LHCN-M2 (cell line): ENCODE results near the gene COX7B. TPM values are rescaled to one million over a fixed set of nuclear protein-coding genes. Genes with fewer than 3 reads are reported as not detected.
"Not testable (repeated sequence)": the region's sequence is repeated elsewhere in the genome, so short reads cannot be mapped to it uniquely, and the experiment has no call there.

ENCODE experiments used
- DNase-seq: peaks from one replicate; pipeline ENCODE4 v3.0.0-alpha.2; 2012; ENCODE audit warnings: low read depth
- polyA plus RNA-seq: library from polyadenylated mRNA; unstranded; fragments of >200 nt; gene quantifications from one replicate; pipeline ENCODE4 v1.2.1, GENCODE V29; 2012; ENCODE audit warnings: missing spikeins
- total RNA-seq: library from RNA; depleted of rRNA; stranded (reverse); fragments of >200 nt; gene quantifications from 2 replicates; pipeline ENCODE4 v1.2.3, GENCODE V29; 2014; rRNA removed

Gene COX7B, protein sequence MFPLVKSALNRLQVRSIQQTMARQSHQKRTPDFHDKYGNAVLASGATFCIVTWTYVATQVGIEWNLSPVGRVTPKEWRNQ
- total RNA-seq: 205 and 232 TPM in 2 replicates
- polyA plus RNA-seq: 557 TPM

DNA sequence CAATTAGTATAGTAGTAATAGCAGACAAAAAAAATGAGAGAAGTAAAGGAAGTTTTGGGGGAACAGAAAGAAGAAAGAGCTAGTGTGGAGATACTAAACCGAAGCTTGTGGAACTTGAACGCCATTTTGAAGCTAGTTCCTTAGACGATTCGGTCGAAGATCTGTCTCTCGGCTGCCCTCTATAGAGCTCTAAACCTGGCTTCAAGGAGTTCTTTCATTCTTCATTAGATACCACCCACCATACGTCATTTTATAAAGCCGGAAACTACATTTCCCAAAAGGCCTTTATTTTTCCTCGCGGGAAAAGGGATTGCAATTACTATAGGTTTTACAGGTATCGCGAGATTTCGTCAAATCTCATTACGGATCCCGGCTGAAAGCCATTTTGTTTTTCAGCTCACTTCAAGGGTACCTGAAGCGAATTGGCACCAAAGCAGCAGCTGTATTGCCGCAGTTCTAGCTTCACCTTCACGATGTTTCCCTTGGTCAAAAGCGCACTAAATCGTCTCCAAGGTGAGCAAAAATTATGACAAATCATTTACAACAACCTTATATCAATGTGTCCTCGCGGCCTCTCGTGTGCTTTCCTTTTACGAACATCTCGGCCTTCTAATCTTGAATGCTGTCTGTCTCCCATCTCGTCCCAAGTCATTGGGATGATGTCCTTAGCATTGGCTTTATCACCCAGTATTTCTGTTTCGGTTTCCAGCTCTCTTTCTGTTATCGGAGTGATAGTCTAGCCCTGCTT lies at the start of gene COX7B:
Gene COX7B (plus strand): TSS at position 388 of the 748 bp plus-strand sequence. CDS start 86 bp downstream, at position 474.
- peak; percentile 97 for DNase-seq

DNA sequence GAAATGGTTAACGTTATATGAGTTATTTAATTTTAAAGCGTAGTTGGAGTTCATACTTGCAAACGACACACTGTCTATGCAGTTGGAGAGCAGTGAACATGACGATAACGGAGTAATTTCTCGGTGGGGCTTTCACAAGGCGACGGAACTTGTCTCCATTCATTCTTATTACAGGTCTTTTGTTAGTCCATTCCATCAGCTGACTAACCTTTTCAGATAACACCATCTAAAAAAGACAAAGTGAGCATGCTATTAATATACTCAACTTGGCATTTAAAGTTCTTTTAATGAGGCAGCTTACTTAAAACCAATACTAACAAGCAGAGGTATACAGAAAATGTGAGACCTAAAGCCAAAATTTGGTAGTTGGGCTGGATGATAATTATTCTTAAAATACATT lies 23.9 kb upstream of the COX7B start:
- DNase-seq: no peak

DNA sequence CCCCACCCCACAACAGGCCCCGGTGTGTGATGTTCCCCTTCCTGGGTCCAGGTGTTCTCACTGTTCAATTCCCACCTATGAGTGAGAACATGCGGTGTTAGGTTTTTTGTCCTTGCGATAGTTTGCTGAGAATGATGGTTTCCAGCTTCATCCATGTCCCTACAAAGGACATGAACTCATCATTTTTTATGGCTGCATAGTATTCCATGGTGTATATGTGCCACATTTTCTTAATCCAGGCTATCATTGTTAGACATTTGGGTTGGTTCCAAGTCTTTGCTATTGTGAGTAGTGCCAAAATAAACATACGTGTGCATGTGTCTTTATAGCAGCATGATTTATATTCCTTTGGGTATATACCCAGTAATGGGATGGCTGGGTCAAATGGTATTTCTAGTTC lies 17.9 kb upstream of the COX7B start:
- DNase-seq: not testable (repeated sequence)

DNA sequence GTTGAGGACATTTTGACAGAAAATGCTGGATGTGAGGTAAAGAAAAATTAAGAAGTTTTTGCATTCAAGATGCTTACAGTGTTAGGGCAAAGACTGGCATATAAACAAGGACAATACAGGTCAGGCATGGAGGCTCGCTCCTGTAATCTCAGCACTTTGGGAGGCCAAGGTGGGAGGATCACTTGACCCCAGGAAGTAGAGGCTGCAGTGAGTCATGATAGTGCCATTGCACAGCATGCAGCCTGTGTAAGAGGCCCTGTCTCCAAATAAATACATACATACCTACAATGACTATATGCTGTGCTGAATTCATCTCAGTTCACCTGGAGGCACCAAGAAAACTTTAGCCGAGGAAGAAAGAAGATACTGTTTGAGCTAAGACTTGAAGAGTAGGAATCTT lies 6.4 kb upstream of the COX7B start:
- no peak for DNase-seq

DNA sequence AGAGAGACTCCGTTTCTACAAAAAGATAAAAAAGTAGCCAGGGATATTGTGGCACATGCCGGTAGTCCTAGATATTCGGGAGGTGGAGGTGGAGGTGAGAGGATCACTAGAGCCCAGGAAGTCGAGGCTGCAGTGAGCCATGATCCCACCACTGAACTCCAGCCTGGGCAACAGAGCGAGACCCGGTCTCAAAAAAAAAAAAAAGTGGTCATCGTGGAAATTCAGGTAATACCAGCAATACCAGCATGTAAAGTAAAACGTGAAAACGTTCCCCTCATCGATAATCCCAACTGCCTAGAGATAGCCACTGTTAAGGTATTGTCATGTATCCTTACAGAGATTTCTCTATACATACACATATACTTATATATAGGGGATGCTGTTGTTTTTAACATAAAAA lies 5.6 kb upstream of the COX7B start:
- no peak for DNase-seq

DNA sequence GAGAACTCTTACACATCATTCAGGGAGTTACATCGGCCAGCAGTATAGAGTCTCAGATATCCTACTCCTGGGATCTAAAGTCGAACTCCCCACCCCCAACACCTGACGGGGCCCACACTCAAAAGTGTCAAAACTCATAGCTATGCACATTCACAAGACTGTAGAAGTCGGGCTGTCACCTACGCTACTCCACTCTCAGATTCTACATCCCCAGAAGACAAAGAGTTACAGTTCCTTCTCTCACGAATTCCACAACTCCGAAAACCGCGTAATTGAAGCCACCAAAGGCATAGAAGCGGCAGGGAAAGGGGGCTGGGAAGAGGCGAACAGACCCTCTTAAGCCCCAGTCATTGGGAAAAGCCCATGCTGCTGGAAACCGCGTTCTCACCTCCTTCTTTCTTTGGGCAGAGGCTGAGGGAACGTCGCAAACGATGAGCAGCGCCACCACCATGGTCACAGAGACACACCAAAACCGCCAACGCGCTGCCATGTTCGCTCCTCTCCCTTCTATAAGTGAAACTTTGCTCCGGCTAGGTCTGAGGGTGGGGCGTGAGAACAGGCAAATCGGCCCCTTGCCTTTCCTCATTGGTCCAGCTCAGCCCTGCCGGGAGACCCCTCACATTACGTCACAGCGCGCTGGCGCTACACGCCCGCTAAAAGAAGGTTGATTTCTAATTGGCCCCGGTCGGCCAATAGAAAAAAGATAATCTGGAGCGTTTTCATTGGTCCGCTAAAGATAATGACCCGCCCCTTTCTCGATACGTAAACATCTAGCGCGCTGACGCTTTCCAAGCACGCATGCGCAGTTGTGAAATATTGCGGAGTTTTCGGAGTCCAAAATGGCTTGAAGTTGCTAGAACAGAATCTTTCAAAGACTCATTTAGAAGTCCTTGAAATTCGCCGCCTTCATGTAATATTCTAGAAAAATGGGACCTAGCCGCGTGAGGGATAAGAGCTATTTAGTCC lies 4.1 kb upstream of the COX7B start, which contains the start of gene MAGT1:
Gene MAGT1 (minus strand): TSS at position 515 of the 966 bp plus-strand sequence. CDS start 25 bp downstream, at position 490.
- DNase-seq: peak; percentile 96

DNA sequence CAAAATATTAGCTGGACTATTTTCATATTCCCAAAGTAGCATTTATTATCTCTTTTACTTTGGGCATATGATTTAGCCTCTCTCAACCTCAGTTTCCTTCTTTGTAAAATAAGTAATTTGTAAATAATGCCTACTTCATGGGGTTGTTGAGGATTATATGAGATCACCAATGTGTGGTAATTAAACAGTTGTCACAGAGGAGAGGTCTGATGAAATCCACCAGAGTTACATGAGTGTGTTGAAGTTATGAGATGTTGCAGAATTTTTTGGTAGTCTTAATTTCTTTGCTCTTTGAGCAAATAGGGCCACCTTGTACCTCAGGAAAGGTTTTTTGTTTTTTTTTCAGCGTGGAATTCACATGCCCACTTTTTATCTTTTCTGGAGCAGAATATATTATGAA lies 1.4 kb downstream of the COX7B start:
- peak; percentile 13 for DNase-seq

DNA sequence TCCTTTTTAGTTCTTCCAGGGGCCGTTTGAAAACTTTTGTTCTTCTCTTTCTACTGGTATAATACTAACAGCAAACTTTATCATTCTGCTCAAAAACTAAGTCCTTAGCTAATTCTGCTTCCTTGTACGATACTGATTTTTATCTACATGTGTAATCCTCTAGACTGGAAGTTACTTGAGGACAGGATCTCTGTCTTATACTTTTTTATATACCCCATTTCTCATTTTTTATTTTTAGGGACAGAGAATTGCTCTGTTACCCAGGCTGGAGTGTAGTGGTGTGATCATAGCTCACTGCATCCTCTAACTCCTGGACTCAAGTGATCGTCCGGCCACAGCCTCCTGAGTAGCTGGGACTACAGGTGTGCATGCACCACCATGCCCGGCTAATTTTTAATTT lies 2.2 kb downstream of the COX7B start:
- no peak for DNase-seq

DNA sequence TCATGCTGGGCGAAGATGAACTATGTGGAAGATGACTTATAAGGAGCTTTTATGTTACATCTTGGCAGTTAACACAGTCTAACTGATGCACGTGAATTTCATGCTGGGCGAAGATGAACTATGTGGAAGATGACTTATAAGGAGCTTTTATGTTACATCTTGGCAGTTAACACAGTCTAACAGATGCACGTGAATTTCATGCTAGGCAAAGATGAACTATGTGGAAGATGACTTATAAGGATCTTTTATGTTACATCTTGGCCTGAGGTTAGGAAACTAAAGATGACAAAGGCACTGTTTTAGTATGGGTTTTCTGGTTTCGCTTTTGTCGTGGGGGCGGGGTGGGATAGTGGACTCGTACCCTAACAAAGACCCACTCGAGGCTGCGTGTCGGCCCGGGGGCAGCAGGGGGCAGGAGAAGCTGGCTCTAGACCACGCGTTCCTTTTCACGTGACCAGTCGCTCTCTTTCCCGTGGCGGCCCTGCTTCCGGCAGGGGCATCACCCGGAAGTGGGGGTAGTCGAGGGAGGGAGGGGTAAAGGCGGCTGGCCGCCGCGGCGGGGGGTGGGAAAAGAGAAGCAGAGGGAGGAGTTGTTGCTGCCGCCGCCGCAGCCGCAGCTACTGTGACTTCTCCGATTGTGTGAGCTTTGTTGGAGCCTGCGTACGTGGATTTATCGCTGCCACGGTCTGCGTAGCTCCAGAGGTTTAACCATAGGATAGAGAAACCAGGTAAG lies 11.0 kb downstream of the COX7B start, which contains the start of gene ATP7A:
Gene ATP7A (plus strand): TSS at position 586 of the 733 bp plus-strand sequence. CDS start 60,949 bp downstream, outside the sequence.
- peak; percentile 89 for DNase-seq

DNA sequence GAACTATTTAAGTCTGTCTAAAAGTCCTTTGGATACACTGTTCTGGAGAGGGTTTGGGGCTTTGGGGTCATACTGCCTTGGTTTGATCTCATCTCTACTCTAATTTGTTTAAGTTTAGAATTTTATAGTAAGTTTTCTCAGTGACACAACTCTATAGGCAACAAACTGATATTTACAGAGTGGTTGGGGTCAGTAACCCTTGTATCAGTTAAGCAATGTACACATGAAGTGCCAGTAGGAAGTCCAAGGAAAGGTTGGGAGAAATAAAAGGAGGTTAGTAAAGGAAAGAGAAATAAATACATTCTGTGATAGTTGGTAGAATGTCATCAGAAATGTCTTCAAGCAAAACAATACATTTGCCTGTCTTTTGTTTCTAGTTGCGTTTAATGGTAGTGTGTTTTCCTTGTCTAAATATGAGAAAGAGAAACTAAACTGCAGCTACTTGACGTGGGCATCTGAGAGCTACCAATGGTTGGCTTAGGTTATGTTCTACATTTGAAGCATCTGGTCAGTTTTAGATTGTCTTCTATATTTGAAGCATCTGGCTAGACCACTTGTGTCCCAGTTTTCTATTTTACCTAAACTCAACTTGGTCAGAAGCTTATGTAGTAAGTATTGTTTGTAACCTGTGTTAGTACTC lies 18.1 kb downstream of the COX7B start:
- DNase-seq: no peak

DNA sequence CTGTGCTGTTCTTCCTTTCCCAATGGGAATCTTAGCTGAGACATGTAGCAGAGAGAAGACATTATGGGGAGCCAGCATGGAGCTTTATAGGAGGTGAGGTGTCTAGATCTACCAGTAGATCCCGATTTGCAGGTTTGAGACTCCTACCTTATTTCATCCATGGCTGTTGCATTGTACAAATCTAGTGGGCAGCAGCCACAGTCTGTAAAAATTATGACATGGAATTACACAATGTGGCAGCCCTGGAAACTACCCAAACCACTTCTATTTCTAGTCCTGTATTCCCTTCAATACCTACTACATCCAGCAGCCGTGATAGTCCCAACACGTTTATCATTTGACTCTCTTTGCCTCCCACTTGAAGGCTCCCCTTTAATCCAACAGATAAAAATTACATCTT lies 19.3 kb downstream of the COX7B start:
- no peak for DNase-seq

DNA sequence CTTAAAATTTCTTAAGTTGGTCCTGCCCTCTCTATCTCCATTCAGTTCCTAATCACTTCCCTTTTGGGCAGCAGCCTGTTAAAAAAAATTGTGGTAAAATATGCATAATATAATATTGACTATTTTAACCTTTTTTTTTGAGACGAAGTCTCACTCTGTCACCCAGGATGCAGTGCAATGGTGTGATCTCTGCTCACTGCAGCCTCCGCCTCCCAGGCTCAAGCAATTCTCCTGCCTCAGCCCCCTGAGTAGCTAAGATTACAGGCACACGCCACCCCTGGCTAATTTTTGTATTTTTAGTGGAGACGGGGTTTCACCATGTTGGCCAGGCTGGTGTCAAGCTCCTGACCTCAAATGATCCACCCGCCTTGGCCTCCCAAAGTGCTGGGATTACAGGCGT lies 20.1 kb downstream of the COX7B start:
- not testable (repeated sequence) for DNase-seq

DNA sequence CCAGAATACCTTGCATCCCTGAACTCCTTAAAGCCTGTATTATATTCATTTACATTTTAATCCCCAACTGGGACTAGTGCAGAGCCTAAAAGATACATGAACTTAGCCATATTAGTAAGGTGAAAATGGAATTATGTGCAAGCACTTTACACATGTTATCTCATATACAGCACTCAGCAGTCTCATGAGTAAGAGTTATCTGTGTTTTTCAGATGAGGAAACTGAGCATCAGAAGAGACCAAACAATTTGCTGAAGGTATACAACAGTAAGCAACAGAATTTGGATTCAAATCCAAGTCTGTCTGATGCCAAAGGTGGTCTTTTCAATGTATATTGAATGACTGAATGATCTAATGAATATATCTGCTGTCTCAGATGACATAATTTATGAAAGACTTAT lies 23.5 kb downstream of the COX7B start:
- DNase-seq: no peak

DNA sequence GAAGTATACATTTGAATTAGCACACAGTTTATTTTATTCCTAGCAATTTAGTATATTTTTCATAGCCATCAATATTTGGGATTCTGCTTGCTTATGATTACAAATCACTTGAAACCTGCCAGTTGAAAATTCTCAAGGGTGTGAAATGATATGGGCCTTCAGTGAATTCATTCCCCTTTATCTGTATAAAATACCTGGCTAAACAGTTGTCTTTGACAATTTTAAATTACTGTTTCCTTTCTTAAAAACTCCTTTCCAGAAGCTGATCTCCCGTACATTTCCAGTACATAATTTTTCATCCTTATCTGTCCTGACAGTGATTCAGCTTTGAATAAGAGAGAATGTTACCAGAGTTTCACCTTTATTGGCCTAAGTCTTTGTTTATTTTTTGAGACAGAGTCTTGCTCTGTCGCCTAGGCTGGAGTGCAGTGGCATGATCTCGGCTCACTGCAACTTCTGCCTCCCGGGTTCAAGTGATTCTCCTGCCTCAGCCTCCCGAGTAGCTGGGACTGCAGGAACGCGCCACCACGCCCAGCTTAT lies 25.1 kb downstream of the COX7B start:
- no peak for DNase-seq

DNA sequence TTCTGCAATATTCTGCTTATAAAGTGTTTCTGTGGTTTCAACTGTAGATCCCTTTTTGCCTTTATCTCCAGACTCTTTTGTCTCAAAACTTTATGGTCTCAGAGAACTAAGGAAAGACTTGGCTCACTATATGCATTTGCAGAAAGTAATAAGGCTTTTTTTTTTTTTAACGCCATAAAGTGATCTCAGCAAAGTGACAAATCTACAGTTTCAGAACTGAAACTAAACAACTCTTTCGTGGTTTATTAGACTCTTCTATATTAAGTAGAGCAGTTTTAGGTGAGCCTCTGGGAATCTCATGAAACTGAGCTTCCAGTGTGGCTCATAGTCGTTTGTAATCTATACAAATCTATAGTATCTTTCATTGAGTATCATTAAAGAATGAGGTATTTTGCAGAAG lies 26.5 kb downstream of the COX7B start:
- DNase-seq: no peak

DNA sequence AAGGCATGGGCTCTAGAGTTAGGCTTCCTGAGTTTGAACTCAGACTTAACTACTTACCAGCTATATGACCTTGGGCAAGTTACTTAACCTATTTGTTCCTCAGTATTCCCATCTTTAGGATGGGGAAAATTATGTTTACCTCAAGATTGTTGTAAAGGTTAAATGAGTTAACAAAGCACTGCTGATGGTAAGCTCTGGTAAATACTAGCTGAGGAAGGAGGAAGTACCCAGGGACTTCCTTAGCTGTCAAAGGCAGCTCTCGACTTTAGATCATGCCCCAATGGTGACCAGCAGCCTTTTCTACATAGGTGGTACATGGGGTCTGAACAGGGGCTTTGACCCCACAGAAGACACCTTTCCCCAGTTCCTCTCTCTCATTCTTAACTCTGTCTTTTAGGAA lies 31.3 kb downstream of the COX7B start:
- DNase-seq: no peak

DNA sequence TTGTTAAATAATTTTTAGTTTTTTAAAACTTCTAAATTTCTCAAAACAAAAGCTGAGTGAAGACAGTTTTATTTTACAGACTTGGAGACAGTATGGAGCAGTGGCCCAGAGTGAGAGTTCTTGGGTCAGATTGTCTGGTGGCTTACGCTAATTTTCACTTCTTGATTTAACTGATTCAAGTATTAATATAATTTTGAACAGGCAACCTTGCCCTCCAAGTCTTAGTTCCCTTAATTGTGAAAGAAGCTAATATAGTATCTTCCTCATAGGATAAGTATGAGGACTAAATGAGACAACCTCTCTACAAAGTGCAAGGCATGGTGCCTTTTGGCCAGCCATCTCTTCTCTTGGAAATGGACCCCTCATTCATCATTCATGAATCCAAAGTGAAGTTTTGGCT lies 36.6 kb downstream of the COX7B start:
- DNase-seq: no peak

DNA sequence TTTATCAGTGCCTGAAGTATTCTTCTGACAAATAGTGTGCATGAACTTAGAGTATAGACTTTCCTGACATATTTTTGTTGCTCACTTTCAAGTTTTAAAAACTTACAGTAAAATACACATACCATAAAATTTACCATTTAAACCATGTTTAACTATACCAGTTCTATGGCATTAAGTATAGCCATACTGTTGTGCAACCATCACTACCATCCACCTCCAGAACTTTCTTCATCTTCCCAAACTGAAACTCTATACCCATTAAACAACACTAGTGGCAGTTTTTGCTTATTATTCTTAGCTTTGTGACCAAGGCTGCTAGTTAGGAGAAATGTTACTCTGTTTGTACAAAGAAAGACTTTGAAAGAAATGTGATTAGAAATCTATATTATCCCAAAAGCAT lies 37.0 kb downstream of the COX7B start:
- DNase-seq: no peak

DNA sequence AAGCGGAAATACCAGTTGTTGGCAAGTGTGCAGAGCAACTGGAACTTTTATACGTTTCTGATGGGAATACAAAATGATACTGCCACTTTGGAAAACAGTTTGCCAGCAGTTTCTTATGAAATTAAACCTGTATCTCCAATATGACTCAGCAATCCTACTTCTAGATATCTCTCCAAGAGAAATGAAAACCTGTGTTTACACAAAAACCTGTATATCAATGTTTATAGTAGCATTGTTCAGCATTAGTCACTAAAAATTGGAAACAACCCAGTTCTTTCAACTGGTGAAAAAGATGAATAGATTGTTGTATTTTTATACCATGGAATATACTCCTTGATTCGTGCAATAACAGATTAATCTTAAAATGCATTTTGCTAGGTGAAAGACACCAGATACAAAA lies 38.0 kb downstream of the COX7B start:
- peak; percentile 48 for DNase-seq

DNA sequence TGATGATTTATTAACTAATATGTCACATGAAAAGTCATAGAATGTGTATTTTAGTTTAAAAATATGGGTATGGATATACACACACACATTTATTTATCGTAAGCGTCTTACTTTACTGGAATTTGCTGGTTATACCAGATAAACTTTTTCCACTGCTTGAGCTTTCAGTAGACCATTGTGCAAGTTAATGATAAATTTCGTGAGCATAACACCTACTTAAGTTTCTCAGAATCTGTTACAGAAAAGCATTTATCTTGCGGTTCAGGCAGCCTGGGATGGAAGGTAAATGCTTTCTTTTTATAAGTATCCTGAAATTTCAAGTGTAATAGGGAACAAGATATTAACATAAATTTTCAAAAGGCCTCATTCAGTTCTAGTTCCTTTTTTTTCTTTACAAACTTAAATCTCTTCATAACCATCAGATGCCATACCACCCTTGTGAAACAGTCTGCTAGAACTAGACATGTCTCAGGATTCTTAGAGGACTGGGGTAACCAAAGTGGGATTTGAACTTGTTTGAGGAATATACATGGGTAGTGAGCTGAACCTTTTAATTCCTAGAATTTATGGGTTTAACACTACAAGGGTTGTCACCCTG lies 38.9 kb downstream of the COX7B start:
- no peak for DNase-seq
